ENCODE data around the gene AJM1.

The AJM1 gene

DNA sequence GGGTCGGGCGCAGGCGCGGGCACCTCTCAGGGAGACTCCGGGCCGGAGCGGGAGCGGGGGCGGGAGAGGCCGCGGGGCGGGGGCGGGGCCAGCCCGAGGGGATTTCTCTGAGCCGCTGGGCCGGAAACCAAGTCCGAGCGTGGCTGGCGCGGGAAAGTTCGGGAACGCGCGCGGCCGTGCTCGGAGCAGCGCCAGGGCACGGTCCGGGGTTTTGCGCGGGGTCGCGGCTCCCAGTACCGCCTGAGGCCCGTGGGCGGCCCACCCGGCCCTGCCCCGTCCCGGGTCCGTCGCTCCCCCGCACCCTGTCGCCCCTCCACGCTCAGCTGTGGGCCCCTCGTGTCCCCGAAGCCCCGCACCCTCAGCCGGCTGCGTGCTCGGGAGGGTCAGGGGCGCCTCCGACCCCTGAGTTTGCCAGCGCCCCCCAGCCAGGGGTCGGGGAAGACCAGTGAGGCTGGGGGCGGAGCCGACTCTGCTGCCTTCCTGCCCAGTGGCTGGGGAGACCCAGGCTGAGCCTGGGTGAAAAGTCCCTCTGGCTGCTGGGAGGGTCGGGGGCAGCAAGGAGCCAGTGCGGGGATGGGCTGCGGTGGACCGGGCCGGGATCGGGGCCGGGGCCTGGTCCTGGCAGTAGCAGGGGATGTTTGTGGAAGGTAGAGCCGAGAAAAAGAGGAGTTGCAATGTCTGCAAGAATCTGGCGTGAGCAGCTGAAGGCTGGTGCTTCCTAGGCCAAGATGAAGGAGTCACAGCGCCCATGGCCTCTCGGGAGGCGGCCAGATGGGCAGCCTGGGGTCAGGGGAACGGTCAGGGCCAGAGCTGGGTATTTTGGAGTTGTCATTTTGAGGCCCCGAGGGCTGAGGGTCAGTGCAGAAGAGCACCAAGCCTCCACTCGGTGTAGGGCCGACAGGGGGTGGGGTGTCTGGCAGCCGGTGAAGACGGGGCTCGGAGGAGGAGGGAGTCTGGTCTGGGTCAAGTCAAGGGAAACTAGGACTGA is 44.6 kb downstream of the AJM1 start:
- peak; percentile 67 for DNase-seq
- H3K27me3 Mint-ChIP-seq (ENCODE audit: low read depth, poor library complexity) = no peaks in the 10 kb centered on the region
- H3K9me3 Mint-ChIP-seq = no peaks in the 10 kb centered on the region
- H3K4me1 Mint-ChIP-seq = peaks cover 9% of the 10 kb centered on the region
- H3K36me3 Mint-ChIP-seq (ENCODE audit: low read depth) = no peaks in the 10 kb centered on the region
- peak overlapping the region; percentile 55 for H3K27ac Mint-ChIP-seq
- H3K4me3 Mint-ChIP-seq = peak overlapping the region; percentile 86
- TF ChIP-seq, protein P1, sequence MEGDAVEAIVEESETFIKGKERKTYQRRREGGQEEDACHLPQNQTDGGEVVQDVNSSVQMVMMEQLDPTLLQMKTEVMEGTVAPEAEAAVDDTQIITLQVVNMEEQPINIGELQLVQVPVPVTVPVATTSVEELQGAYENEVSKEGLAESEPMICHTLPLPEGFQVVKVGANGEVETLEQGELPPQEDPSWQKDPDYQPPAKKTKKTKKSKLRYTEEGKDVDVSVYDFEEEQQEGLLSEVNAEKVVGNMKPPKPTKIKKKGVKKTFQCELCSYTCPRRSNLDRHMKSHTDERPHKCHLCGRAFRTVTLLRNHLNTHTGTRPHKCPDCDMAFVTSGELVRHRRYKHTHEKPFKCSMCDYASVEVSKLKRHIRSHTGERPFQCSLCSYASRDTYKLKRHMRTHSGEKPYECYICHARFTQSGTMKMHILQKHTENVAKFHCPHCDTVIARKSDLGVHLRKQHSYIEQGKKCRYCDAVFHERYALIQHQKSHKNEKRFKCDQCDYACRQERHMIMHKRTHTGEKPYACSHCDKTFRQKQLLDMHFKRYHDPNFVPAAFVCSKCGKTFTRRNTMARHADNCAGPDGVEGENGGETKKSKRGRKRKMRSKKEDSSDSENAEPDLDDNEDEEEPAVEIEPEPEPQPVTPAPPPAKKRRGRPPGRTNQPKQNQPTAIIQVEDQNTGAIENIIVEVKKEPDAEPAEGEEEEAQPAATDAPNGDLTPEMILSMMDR (IDR thresholded peaks at IDR 0.05) = no peak

DNA sequence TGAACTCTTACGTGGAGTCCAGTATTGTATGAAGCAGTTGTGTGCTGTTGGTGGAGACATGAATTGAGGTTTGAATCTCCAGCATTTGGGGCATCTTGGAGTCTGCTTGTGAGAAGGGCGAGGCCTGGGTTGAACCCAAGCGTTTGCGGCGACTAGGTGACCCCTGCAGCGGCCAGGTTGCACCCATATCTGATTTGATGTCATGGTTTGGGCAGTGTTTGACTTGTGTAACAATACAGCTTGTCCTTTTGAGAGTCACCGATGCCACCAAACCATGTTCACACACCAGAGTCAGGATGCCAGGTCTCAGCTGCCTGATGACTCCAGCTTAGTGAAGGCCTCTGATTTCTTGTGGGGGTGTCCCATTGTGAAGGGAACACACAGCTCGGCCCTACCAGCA is 46.2 kb downstream of the AJM1 start:
- no peaks in the 10 kb centered on the region for H3K27me3 Mint-ChIP-seq (ENCODE audit: low read depth, poor library complexity)
- H3K27ac Mint-ChIP-seq = no peak overlapping the region
- H3K4me3 Mint-ChIP-seq = no peak overlapping the region
- no peaks in the 10 kb centered on the region for H3K9me3 Mint-ChIP-seq
- DNase-seq = no peak
- TF ChIP-seq, protein P1 (IDR thresholded peaks at IDR 0.05) = no peak
- H3K4me1 Mint-ChIP-seq = peaks cover 9% of the 10 kb centered on the region
- no peaks in the 10 kb centered on the region for H3K36me3 Mint-ChIP-seq (ENCODE audit: low read depth)

DNA sequence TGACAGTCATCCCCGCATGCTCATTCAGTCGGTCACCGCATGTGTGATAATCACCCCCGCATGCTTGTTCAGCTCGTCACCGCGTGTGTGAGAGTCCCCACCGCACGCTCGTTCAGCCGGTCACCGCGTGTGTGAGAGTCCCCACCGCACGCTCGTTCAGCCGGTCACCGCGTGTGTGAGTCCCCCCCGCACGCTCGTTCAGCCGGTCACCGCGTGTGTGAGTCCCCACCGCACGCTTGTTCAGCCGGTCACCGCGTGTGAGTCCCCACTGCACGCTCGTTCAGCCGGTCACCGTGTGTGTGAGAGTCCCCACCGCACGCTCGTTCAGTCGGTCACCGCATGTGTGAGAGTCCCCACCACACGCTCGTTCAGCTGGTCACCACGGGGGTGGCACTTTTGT is 47.6 kb downstream of the AJM1 start:
- no peaks in the 10 kb centered on the region for H3K9me3 Mint-ChIP-seq
- no peak overlapping the region for H3K4me3 Mint-ChIP-seq
- peak overlapping the region; percentile 22 for H3K27ac Mint-ChIP-seq

DNA sequence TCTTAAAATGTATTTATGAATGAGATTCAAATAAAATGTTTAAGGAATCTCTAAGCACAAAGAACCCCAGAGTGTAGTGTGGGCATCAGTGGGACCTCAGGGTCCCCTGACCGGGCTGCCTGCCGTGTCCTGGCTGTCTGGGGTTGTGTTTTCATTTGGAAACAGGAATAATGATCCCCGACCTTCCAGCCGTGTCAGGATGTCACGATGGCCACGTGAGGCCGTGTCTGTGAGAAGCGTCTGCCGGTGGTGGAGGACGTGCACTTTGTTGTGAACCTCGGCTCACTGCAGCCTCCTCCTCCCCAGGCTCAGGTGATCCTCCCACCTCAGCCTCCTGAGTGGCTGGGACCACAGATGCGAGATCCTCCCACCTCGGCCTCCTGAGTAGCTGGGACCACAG is 48.4 kb downstream of the AJM1 start:
- Mint-ChIP-seq H3K36me3 (ENCODE audit: low read depth) (peaks cover 12% of the 10 kb centered on the region), H3K27me3 (ENCODE audit: low read depth, poor library complexity) (no peaks in the 10 kb centered on the region), H3K9me3 (no peaks in the 10 kb centered on the region), H3K4me3 (no peak overlapping the region), H3K4me1 (peaks cover 9% of the 10 kb centered on the region), H3K27ac (no peak overlapping the region)
- TF ChIP-seq, protein P1 (IDR thresholded peaks at IDR 0.05) = no peak
- no peak for DNase-seq

More for the DNA sequence above, 47.6 kb downstream of the AJM1 start:
- Mint-ChIP-seq H3K36me3 (ENCODE audit: low read depth) (peaks cover 7% of the 10 kb centered on the region), H3K27me3 (ENCODE audit: low read depth, poor library complexity) (no peaks in the 10 kb centered on the region), H3K4me1 (peaks cover 9% of the 10 kb centered on the region)
- no peak for DNase-seq
- TF ChIP-seq, protein P1 (IDR thresholded peaks at IDR 0.05) = no peak

All from nephron progenitor cell (in vitro differentiated cells).